Activated CD8-positive, alpha-beta memory T cell treated with anti-CD3 and anti-CD28 coated beads, Interleukin-2, amount 50 U/mL, for 24 hours (primary cell): ENCODE data around the gene SETD6.

ENCODE experiments used
- DNase-seq: peaks from one replicate; pipeline ENCODE4 v3.0.0-alpha.2; 2020; ENCODE audit errors: extremely low read depth

The SETD6 gene

DNA sequence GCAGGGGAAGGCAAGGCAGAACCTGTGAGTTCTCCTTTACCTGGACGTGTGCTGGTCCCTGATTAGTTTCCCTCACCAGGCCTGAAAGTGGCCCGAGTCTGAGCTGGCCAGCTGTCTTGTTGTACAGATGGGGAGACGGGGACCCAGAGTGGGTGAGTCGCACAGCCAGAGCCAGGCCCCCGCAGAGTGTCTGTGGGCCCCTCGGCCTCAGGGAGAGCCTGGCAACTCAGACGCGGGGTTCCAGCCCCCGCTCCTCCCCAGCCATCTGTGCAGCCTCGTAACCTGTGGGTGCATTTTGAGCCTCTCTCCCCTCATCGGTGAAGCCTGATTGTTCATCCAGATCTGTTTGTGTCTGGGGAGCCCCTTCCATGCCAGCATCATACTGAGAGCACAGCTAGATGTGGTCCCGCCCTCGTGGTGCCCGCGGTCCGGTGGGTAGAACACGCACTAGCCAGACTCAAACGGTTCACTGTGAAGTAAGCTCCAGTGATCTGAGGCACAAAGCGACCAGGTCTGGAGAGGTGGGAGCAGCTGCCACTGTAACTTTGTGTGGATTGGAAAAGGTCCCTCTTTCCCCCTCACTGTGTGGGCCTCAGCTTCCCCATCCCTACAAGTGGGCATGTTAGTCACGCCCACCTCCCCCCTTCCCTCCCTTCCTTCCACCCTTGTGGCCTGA lies 21.4 kb upstream of the SETD6 start:
- no peak for DNase-seq

DNA sequence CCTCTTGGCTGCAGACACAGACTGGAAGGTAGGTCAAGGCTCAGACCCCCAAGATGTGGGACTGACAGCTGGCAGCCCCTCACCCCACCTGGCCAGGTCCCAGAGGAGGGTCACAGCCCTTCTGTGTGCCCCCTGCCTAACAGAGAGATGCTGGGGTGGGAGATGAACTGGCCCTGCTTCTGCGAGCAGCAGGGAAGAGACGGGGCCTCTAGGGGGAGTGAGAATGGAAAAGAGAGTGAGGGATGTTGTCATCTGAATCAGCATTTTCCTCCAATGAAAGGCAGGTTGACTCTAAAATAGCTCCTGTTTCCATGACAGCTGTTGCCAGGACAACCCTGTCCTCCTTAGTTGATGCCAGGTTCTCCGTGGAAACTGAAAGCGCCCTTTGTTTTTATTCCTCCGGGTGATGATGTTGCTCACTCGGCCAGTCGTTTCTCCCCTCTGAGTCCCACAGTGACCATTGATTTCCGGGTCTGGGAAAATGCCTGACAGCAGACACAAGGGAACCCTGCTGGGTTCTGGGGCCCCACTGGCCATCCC lies 20.3 kb upstream of the SETD6 start:
- no peak for DNase-seq

DNA sequence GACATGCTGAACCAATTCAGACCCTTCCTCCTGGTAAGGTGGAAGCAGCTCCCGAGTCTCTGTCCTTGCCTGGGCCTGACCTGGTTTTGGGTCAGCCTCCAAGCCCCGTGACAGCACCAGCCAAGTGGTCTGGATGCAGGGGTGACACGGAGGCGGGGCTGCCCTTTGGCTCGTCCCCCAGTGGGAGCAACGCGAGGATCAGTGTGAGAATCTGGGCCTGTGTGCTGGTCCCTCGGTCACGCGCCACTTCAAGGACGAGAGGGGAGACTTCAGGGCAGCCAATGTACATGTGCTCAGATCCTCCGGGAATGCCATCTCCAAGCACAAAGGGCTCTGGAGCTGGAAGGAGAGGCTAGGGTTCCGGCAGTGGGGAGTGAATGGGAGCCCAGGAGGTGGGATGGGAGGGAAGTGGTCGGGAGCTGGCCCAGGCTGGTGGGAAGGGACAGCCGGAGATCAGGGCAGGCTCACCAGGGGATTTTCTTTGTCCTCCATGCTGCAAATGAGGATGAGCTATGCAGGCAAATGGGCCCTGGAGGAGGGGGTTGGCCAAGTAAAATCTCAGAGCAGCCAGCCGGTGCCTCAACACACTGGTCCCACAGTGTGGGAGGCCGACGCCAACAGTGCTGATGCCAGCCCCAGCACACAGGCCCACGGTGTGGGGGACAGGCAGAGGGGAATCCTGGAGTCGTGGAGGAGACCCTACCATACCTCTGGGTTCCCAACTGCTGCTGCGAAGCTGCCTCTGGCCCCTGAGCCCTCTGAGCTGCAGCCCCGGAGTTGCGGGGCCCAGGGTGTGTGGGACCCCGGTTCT lies 19.6 kb upstream of the SETD6 start:
- no peak for DNase-seq

DNA sequence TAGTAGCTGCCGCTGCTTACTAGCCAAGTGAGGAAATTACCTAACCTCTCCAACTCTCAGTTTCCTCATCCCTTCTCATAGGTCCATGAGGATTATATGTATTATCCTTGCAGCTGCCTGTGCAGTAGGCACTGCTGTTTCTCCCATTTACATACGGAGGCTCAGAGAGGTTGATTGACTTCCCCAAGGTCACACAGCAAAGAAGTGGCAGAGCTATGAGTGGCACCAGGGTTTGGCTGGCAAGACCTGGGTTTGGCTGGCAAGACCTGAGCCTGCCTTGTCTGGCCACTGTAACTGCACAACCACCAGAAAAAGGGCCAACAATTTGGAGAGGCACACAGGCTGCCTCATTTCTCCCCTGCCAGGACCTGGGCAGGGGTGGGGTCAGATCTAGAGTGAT lies 17.8 kb upstream of the SETD6 start:
- no peak for DNase-seq

DNA sequence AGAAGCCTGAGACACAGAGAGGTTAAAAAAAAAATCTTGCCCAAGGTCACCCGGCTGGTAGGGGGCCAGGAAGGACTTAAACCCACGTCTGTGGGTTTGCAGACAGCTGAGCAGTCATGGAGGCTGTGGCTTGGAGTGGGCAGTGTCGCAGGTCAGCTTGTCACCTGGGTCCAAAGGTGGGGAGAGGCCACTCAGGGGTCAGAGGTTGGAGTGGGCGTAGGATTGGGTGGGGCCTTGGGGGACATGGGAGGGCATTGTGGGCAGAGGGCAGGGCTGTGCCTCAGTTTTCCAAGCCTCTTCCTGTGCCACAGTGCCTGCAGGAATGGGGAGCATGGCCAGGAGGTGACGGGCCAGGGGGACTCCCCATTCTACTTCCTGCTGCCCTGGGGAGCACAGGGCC lies 17.4 kb upstream of the SETD6 start:
- DNase-seq = no peak

DNA sequence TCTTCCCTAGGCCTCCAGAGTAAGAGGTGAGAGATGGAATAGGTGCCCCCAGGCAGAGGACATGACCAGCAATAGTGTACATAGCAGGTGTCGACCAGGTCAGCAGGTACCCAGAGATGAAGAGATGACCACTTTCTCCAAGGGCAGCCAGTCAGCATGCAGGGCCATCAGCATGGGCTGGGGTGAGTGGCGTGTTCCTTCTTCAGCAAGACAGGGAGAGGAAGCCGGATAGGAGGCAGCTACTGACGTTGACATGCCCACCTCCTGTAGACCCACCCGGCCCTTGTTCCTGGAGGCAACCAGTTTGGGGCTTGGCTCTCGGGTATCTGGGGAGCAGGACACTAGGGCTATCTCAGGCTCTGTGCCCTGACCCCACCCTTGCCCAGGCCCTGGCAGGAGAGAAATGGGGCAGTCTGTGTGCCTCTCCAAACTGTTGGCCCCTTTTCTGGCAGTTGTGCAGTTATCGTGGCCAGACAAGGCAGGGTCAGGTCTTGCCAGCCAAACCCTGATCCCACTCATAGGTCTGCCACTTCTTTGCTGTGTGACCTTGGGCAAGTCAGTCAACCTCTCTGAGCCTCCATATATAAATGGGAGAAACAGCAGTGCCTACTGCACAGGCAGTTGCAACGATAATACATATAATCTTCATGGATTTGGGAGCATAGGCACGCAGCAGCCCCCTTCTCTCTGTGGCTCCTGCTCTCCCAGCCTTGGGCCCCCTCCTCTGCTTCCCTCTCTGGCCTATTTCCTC lies 16.8 kb upstream of the SETD6 start:
- DNase-seq = no peak

DNA sequence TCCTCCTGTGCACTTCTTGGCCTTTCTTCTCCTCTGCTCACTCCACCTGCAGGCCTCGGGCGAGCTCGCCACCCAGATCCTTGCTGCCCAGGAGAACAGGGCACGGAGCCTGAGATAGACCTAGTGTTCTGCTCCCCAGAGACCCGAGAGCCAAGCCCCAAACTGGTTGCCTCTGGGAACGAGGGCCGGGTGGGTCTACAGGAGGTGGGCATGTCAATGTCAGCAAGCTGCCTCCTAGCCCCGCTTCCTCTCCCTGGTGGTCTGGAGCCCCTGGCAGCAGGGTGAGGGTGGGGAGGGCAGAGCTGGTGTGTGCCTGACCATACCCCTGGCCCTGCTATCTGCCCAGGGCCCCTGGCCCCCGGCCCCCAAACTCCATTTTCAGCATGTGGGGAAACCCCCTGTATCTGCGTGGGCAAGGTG lies 16.2 kb upstream of the SETD6 start:
- DNase-seq = no peak

DNA sequence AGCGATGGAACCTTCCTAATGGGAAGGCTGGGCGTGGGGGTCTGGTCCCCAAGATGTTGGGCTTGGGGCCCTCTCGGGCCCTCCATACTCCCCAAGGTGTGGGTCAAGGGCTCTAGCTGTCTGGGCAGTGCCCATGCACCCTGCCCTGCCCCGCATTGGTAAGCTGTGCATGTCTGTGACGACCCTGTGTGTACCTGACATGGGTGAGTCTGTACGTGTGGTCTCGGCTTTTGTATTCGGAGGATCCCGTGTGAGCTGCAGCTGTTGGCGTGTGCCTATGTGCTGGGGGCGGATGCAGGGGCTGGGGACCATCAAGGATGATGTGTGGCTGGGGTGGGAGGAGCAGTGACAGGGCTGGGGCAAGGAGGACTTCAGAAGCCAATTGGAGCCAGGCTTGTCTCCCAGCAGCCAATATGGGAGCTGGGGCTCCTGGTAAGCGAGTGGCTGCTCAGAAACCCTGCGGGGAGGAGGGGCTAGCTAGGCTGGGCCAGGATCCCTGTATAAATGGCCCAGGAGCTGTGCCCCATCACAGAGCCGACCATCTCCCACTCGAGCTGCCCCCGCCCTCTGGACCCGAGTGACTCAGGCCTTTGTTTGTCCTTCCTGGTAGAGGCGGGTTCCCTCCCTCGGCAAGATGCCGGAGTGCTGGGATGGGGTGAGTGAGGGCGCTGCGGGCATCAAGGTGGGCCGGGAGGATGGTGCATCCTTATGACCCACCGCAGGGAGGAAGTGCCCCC lies 15.5 kb upstream of the SETD6 start, which contains the start of gene NDRG4:
Gene NDRG4 (plus strand): TSS at position 529 of the 737 bp plus-strand sequence. CDS start 106 bp downstream, at position 635.
- no peak for DNase-seq

DNA sequence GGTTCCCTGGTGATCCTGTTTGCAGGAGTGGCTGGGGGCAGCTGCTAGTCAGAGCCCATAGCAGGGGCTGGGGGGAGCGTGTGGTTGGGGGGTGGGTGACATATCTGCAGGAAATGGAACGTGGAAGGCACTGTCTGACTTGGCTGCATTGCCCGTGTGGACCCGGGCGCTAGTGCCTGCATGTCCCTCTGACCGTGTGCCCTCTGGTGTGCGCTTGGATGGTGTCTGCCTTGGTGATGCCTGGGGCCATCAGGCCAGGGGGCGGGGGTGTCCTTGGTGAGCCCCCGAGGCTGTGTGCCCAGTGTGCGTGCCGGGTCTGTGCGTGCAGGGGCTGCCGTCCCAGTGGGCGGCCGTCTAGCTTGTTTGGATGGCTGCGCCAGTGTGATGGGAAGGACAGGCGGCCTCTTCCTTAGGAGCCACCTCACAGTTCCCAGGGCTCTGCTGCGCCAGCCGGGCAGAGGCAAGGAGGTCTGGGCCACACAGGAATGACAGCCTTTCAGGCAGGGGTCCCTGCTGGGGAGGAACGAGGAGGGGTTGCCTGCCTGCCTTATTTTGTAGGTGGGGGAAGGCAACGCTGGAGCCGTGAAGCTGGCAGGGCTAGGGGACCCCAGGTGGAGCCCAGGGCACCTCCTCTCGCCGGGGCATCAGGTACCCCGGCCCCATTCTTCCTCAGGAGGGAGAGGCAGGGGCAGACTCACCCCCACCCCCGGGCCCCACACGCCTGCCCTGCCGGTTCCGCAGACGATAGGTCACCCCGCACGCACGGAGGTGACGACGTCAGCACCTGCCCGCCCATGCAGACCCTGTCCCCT lies 14.7 kb upstream of the SETD6 start:
- DNase-seq = no peak

DNA sequence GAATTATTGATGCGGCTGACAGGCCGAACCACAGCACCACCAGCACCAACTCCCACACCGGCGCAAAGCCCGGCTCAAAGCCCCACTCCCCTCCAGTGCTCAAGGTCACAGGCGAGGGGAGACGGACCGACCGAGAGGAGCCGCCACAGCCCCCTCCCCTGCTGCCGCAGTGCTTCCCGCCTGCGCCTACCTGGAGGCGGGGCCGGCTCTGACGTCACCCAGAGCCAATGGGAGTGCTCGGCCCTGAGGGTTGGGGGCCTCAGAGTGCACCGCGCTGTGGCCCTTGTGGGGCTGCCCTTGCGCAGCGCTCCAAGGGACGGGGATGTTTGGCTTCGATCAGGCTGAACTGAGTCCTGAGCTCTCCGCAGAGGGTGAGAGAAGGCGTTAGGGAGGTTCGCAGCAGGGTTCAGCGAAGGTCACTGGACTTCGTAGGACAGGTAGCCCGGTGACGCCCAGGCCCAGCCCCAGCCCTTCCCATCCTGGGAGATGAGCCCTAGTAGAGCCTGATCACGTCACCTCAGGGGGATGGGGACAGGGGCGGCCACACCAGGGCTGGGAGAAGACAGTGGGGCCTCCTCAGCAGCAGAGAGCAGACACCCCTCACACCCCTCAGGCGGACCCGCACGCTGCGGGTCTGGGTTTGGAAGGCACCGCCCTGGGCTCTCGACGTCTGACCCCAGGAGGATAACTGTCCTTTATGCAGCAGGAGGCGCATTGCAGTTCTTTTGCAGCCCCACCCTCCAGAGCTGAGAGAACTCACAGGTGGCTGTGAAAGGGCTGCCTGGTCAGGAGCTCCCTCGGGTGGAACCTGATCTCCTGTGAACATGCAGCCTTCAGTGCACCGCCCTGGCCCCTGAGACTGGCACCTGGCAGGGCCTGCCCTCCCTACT lies 13.8 kb upstream of the SETD6 start:
- DNase-seq = no peak

DNA sequence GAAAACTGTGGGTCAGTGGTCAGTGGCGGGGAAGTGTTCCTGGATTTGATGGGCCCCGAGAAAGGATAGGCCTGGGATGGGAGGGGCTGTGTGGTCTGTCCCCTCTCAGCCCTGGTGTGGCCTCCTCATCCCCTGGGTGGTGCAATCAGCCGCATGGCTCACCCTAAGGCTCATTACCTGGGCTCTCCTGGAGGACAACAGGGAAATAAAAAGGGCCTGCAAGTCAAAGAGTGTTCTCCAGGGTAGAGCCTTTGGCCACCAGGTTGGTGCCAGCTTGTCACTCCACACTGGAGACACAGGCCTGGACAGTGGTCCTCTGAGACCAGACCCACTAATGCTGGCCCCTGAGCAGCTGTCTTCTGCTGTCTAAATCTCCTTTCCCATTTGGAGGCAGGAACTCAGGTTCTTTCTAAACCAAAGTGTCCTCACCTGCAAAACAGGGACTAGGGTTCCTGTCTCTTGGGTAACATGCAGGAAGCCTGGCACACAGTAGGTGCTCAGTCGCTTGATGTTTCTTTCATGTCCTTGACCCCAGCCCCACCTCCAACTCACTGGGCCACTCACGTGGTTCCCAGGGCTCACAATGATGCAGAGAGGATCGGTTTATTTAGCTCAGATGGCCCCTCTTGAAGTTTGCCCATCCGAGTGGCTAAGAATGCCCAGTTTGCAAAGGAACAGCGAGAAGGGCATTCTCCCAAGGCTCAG lies 12.9 kb upstream of the SETD6 start:
- DNase-seq = no peak

DNA sequence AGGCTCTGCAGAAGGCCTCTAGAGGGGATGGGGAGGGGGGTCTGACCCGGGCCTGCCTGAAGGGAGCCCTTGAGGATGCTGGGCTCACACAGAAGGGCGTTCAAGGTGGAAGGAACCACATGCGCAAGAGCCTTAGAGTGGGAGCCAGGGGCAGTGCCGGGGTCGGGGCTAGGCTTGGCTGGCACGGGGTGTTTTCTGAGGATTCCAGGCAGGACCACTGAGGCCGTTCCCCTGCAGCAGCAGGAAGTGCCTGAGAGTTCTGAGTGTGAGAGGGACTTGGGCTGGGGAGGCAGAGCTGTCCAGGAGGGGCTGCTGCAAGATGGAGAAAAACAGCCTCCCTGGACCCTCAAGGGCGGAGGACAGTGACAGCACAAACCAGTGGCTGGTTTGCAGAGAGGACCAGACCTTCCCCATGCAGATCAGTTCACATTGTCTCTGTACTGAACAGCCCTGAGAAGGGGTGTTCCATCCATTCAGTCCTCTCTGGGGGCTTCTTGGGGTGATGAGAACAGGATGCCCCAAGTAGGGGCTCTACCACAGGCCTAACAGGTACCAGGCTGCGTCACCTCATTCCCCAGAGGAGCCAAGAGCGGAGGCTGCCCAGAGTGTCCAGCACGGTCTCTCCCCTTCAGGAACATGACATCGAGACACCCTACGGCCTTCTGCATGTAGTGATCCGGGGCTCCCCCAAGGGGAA lies 12.0 kb upstream of the SETD6 start:
- no peak for DNase-seq

DNA sequence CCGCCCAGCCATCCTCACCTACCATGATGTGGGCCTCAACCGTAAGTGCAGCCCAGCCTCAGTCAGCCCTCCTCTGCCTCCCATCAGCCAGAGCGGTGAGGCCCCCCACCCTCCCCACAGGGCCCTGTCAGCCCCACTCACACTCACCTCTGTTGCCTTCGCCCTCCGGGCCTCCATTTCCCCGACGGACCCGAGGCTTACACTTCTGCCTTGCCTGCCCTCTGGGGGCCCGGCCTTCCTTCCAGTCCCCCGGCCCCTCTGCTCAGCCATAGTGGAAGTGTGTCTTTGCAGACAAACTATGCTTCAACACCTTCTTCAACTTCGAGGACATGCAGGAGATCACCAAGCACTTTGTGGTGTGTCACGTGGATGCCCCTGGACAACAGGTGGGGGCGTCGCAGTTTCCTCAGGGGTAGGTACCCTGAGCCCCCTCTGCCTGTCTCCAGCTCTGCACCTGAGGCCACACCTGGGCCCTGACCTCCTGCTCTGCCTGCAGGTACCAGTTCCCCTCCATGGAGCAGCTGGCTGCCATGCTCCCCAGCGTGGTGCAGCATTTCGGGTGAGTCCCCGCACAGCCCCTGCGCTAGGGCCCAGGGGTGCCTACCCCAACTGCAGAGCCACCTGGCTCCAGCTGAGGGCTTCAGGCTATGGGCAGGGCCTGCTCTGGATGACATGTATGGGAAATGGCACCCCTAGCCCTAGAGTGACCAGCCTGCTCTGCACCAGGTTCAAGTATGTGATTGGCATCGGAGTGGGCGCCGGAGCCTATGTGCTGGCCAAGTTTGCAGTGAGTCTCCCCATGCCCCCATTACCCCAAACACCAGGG lies 11.2 kb upstream of the SETD6 start:
- DNase-seq = no peak

DNA sequence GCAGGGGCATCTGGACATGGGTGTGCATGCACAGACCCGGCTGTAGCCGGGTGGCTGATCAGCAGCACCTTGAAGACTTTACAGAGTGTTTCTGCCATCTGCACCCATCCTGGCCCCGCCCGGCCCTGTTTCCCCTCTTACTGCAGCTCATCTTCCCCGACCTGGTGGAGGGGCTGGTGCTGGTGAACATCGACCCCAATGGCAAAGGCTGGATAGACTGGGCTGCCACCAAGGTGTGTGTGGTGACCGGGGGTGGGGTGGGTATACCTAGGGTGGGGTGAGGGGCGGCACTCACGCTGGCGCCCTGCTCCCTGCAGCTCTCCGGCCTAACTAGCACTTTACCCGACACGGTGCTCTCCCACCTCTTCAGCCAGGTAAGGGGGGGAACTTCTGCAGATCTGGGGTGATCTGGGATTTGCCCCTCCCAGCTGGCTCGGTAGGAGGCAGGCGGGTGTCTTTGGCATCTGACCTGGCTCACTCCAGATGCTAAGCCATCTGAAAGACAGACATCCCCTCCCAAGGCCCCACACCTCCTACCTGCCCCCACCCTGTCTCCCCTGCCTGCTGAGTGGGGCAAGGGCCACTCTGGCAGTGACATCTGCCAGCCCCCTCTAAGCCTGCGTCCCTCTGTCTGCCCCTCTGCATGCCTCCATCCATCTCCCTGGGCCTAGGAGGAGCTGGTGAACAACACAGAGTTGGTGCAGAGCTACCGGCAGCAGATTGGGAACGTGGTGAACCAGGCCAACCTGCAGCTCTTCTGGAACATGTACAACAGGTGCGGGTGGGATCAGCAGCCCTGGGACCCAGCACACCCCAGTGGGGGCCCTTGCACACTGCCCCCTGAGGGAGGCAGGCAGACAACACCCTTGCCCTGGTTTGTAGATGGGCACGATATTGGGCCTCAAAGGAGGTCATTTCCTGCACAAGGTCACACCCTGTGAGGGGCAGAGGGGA lies 8.8 kb upstream of the SETD6 start:
- DNase-seq = no peak

DNA sequence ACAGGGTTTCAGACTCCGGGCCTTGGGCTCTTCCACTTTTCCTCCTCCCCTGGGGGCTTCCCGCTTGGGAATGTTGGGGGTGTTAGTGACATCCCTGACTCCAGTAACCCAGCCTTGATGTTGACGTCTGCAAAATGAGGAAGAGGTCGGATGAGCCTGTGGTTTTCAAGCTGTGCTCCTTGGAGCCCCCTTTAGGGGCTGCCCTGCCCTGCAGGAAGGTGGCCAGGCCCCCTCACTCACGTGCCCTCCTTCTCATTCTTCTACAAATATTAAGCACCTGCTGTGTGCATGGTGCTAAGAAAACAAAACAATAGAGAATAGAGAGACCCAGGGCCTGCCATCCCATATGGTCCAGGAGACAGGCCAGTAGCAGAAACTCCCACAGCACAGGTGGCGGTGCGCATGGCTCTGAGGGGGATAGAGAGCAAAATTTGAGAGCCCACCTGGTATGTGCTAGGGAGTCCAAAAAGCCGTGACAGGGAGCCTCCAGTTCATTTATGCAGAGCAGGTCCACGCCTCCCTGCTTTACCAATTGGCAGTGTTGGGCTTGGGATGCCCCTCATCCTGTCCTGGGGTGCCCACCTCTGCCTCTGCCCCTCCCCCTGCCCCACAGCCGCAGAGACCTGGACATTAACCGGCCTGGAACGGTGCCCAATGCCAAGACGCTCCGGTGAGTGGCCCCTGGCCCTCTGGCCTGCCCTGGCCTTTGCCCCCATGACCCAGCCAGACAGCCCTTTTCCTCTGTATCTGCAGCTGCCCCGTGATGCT lies 7.9 kb upstream of the SETD6 start:
- no peak for DNase-seq
